HG02943 (cell line): Measurements from ENCODE around the gene LGALS8.
"Not testable (repeated sequence)": the region's sequence is repeated elsewhere in the genome, so short reads cannot be mapped to it uniquely, and the experiment has no call there.

ENCODE experiments used
- ATAC-seq: cut with Tn5 transposase; IDR thresholded peaks from one replicate; pipeline ENCODE4 v1.9.1; 2021; ENCODE audit warnings: mild to moderate bottlenecking, low read depth, moderate library complexity; ENCODE audit not compliant: unreplicated experiment

The LGALS8 gene

GRCh38 chr1:236578661-236579060, 54.9 kb downstream of the LGALS8 start:
- no peak for ATAC-seq

- not testable (repeated sequence) for ATAC-seq
These were observed 56.6 kb downstream of the LGALS8 start for GRCh38 chr1:236580404-236580803.

DNA sequence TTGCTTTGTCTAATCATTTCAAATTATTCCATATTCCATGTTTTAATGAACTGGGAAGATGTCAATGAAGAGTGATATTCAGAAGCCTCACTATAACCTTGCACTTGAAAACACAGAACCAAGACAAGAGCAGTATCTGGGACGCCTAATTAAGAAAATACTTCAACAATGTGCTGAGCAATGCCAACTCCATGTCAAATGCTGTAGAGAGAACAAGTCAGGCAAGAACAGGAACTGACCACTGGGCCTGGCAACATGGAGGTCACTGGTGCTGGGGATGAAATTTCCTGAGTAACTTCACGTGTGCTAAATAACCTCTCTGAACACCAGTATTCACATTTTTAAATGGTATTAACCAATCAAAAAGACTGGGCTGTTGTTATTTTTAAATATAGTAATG, 57.7 kb downstream of the LGALS8 start:
- no peak for ATAC-seq

DNA sequence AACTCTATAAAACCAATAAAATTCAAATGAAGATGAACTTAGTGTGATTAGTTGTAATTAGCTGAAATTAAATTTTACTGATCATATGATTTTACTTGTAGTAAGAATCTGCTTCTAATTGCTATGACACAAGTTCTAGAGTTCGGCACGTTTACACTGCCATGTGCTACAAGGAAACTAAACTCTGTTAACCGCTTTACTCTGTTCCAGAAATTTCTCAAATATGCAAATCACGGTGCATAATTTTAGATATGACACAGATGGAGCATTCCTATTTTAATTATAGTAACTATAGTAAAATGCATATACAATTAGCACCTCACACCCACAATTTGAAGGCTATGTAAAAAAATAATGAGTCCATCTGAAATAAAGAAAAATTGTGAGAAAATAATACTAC, 65.7 kb downstream of the LGALS8 start:
- no peak for ATAC-seq

DNA sequence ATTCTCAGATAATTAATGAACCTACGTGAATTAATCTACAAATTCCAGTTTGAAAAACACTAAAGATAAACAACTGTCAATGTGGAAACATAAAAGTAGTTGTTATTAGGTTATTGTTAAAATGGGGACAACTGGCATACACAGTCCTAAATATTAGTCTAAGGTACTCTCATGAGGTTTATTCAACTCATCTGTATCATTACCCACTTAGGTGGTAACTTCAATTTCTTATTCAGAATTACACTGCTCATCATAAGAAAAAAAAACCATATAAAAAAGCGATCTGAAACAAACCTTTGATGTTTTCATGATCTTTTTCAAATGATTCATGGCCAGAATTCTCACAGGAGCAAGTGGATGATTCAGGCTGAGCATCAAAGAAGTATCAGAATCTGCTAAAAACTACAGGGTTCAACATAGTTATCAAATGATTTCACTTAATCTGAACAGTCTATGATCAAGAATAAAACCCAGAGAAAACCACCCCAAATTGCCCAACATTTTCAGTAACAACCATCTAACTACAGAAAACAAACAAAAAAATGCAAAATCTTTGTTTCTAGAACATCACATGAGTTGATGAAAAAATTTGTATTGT, 66.9 kb downstream of the LGALS8 start:
- ATAC-seq: no peak

GRCh38 chr1:236602171-236602570, 78.4 kb downstream of the LGALS8 start:
- no peak for ATAC-seq
